Measurements from ENCODE around the gene CCDC88C.
A peak's percentile ranks its signal among the peaks of the same experiment; 100 is the strongest.

Gene CCDC88C

GRCh38 chr14:91363776-91364523 lies 53.7 kb downstream of the CCDC88C start:
- no peak for DNase-seq

- no peak for DNase-seq
Observed at GRCh38 chr14:91361233-91361811, 56.3 kb downstream of the CCDC88C start.

- no peak for DNase-seq
Observed at GRCh38 chr14:91360490-91361232, 57.0 kb downstream of the CCDC88C start.

- peak; percentile 80 for DNase-seq
Observed at GRCh38 chr14:91358654-91359220, 58.9 kb downstream of the CCDC88C start.

- no peak for DNase-seq
Observed at GRCh38 chr14:91358025-91358319, 59.6 kb downstream of the CCDC88C start.

GRCh38 chr14:91357272-91358024 lies 60.2 kb downstream of the CCDC88C start:
- no peak for DNase-seq

GRCh38 chr14:91356181-91356763 lies 61.3 kb downstream of the CCDC88C start:
- no peak for DNase-seq

GRCh38 chr14:91354979-91355685 lies 62.5 kb downstream of the CCDC88C start:
- DNase-seq: no peak

- peak; percentile 52 for DNase-seq
Observed at GRCh38 chr14:91354221-91354916, 63.3 kb downstream of the CCDC88C start.

GRCh38 chr14:91352728-91353692 lies 64.6 kb downstream of the CCDC88C start:
- DNase-seq: no peak

GRCh38 chr14:91352053-91352452 lies 65.6 kb downstream of the CCDC88C start:
- no peak for DNase-seq

GRCh38 chr14:91351512-91351862 lies 66.1 kb downstream of the CCDC88C start:
- no peak for DNase-seq

- DNase-seq: no peak
Observed at GRCh38 chr14:91350813-91351511, 66.7 kb downstream of the CCDC88C start.

- no peak for DNase-seq
Observed at GRCh38 chr14:91350483-91350812, 67.2 kb downstream of the CCDC88C start.

- no peak for DNase-seq
Observed at GRCh38 chr14:91349481-91350074, 68.0 kb downstream of the CCDC88C start.

- DNase-seq: no peak
Observed at GRCh38 chr14:91348845-91349465, 68.7 kb downstream of the CCDC88C start.

GRCh38 chr14:91346838-91347173 lies 70.8 kb downstream of the CCDC88C start:
- DNase-seq: no peak

GRCh38 chr14:91344096-91344495 lies 73.5 kb downstream of the CCDC88C start:
- no peak for DNase-seq

GRCh38 chr14:91343051-91343450 lies 74.6 kb downstream of the CCDC88C start:
- DNase-seq: no peak
